ENCODE results near the gene IPPK. TPM values are rescaled to one million over a fixed set of nuclear protein-coding genes. Genes with fewer than 3 reads are reported as not detected.

The IPPK gene
- total and polyA plus RNA-seq, 2 of the 8 experiments (the other 6 are each of a cell fraction or from before 2014, with no cell fraction given): 10.5 to 13.6 TPM

- Histone ChIP-seq H4K20me1 (replicated peaks in 1 of 2; ENCODE audit: control insufficient read depth in 1 of 2, insufficient read depth in 2 of 2, low read length in 2 of 2) (peaks cover 0 to 3% of the 10 kb centered on the region in 2 experiments), H2BK20ac (ENCODE audit: low read length) (no peak overlapping the region), H3K79me1 (ENCODE audit: low read depth, low read length) (peaks cover 4% of the 10 kb centered on the region; the same call in 1 of the 2 replicates), H3K56ac (replicated peaks; ENCODE audit: insufficient read length, low read depth, low read length) (no peak overlapping the region), H3K4me1 (replicated peaks in 1 of 4; ENCODE audit: control insufficient read depth in 3 of 4, insufficient read depth in 4 of 4, low read length in 3 of 4) (no peaks in the 10 kb centered on the region), H3K36me3 (ENCODE audit: control insufficient read depth in 2 of 4, insufficient read depth in 4 of 4, low read length in 3 of 4) (peaks cover 2 to 15% (median 11%) of the 10 kb centered on the region in 4 experiments; a peak in 5 of 8 replicates), H3K4me2 (ENCODE audit: insufficient read depth in 1 of 2, low read depth in 2 of 2, low read length in 2 of 2) (no peak overlapping the region), H2BK5ac (ENCODE audit: low read depth, low read length) (no peak overlapping the region), H2AK5ac (ENCODE audit: low read depth, low read length) (no peak overlapping the region), H4K8ac (ENCODE audit: extremely low read depth, insufficient read depth, low read length) (no peak overlapping the region), H2BK12ac (ENCODE audit: low read depth, low read length) (no peak overlapping the region), H3K4me3 (ENCODE audit: extremely low read depth in 1 of 4, insufficient read depth in 2 of 4, low read depth in 3 of 4, low read length in 4 of 4) (no peak overlapping the region), H3K18ac (ENCODE audit: extremely low read depth, low read length) (no peak overlapping the region), H2BK15ac (ENCODE audit: low read length) (no peak overlapping the region), H3K23ac (ENCODE audit: insufficient read length) (no peak overlapping the region), H3K23me2 (ENCODE audit: low read depth, low read length) (no peaks in the 10 kb centered on the region), H3K27me3 (replicated peaks in 1 of 4; ENCODE audit: control insufficient read depth in 3 of 4, extremely low read depth in 1 of 4, insufficient read depth in 3 of 4, low read length in 3 of 4) (no peaks in the 10 kb centered on the region), H2BK120ac (replicated peaks; ENCODE audit: low read depth, low read length) (no peak overlapping the region), H4K91ac (replicated peaks; ENCODE audit: insufficient read length, low read length) (no peak overlapping the region), H3K27ac (ENCODE audit: low read depth, low read length) (no peak overlapping the region), H2AFZ (ENCODE audit: low read length) (no peak overlapping the region), H4K5ac (ENCODE audit: insufficient read length, low read depth, low read length) (no peak overlapping the region), H3K14ac (ENCODE audit: insufficient read length) (no peak overlapping the region), H3K9me3 (ENCODE audit: insufficient read depth in 2 of 2, low read depth in 1 of 2, low read length in 1 of 2) (no peaks in the 10 kb centered on the region), H3K9ac (replicated peaks in 1 of 4; ENCODE audit: extremely low read depth in 1 of 4, low read depth in 3 of 4, low read length in 3 of 4) (no peak overlapping the region), H3K4ac (replicated peaks; ENCODE audit: insufficient read length, low read depth, low read length) (no peak overlapping the region), H3K79me2 (ENCODE audit: control insufficient read depth in 1 of 2, insufficient read depth in 2 of 2, low read length in 2 of 2) (no peaks in the 10 kb centered on the region)
- FAIRE-seq: no peak
- CTCF ChIA-PET (ENCODE audit: partially characterized antibody): no interaction called here
- WGBS, 2 experiments (ENCODE audit: extremely low coverage in 1 of 2, insufficient coverage in 1 of 2, insufficient read length in 1 of 2, insufficient replicate concordance in 2 of 2, low coverage in 1 of 2, low lambda C conversion rate in 2 of 2, missing lambda C conversion rate in 1 of 2): 91% methylated on average over 19 of the region's 20 CpGs; no CpG with 5 or more reads in 1 of the 2 experiments
- POLR2A ChIA-PET (ENCODE audit: partially characterized antibody): no interaction called here
- no peak for DNase-seq (ENCODE audit: low read depth in 1 of 2, low spot score in 2 of 2)
- TF ChIP-seq CTCF (IDR thresholded peaks at IDR 0.05; ENCODE audit: control extremely low read depth in 1 of 3, insufficient read depth in 1 of 3, low read depth in 1 of 3, low read length in 3 of 3): no peak
- no peak for TF ChIP-seq SIRT6 (IDR thresholded peaks at IDR 0.05; ENCODE audit: low read length)
- no peak for TF ChIP-seq KDM4A (IDR thresholded peaks at IDR 0.05; ENCODE audit: low read depth, low read length, severe bottlenecking)
- TF ChIP-seq KDM5A (IDR thresholded peaks at IDR 0.05; ENCODE audit: low read length): no peak
- no peak for TF ChIP-seq TBP (IDR thresholded peaks at IDR 0.05; ENCODE audit: low read depth, low read length)
- TF ChIP-seq ASH2L (IDR thresholded peaks at IDR 0.05; ENCODE audit: low read length): no peak
- no peak for TF ChIP-seq POLR2A (IDR thresholded peaks at IDR 0.05; ENCODE audit: control extremely low read depth in 1 of 2, low read depth in 2 of 2, low read length in 2 of 2)
- TF ChIP-seq NANOG (IDR thresholded peaks at IDR 0.05; ENCODE audit: insufficient read depth, low read depth, low read length, poor library complexity, severe bottlenecking): no peak
- TF ChIP-seq RFX5 (IDR thresholded peaks at IDR 0.05; ENCODE audit: borderline replicate concordance, low read depth, low read length): no peak
- TF ChIP-seq HDAC2 (IDR thresholded peaks at IDR 0.05; ENCODE audit: borderline replicate concordance in 1 of 2, low read depth in 2 of 2, low read length in 2 of 2): no peak
Observed at GRCh38 chr9:92641092-92641809, 28.7 kb downstream of the IPPK start.

All from H1 (cell line).